Psoas muscle (tissue), 8 donors: ENCODE measurements around the gene MYO10. TPM values are rescaled to one million over a fixed set of nuclear protein-coding genes. Genes with fewer than 3 reads are reported as not detected.

Experiments used
- ATAC-seq, 4 donors: fragments of 200-7000 bp; cut with Tn5 transposase; one replicate each; pipeline ENCODE4 v1.9.1; 2020; ENCODE audit warnings: moderate library complexity in 3 of 4, mild to moderate bottlenecking in 2 of 4
- DNase-seq, 2 donors: peaks; one replicate each; pipeline ENCODE4 v3.0.0-alpha.2; 2020
- H3K27ac ChIP-seq: fragments of 200-600 bp; one replicate; pipeline ENCODE4 v1.8.0; 2022
- H3K27me3 ChIP-seq, 3 donors: fragments of 200-600 bp in 1 of 3; one replicate each; pipeline versions ENCODE4 v1.6.1 to v1.8.0; 2013 to 2022; ENCODE audit warnings: low read length in 2 of 3, mild to moderate bottlenecking in 2 of 3, moderate library complexity in 1 of 3; ENCODE audit not compliant: insufficient read depth in 3 of 3
- H3K36me3 ChIP-seq, 2 donors: fragments of 200-600 bp in 1 of 2; one replicate each; pipeline versions ENCODE4 v1.6.1 to v1.8.0; 2013 to 2022; ENCODE audit warnings: low read depth in 1 of 2, mild to moderate bottlenecking in 1 of 2, moderate library complexity in 1 of 2; ENCODE audit not compliant: insufficient read depth in 1 of 2
- H3K4me1 ChIP-seq: fragments of 200-600 bp; one replicate; pipeline ENCODE4 v1.8.0; 2022
- H3K4me3 ChIP-seq: fragments of 200-600 bp; one replicate; pipeline ENCODE4 v1.8.0; 2022; ENCODE audit warnings: mild to moderate bottlenecking
- H3K9me3 ChIP-seq: fragments of 200-600 bp; one replicate; pipeline ENCODE4 v1.8.0; 2022
- CTCF ChIP-seq: fragments of 200-600 bp; IDR thresholded peaks from one replicate; pipeline ENCODE4 v1.8.0; 2022; ENCODE audit warnings: antibody characterized with exemption
- WGBS, 3 donors: extraction: QIAGEN DNeasy Blood & Tissue Kit; methylation state at CpG; one replicate each; pipeline versions ENCODE4 v1.1.6 to v1.1.7; 2013; 5-methylcytosine and 5-hydroxymethylcytosine counted together
- intact Hi-C, 2 donors: fragments of 100-400 bp; cut with DNase I; formaldehyde crosslinking; loops; one replicate each; pipeline versions ENCODE4 v1.11.0 to v1.14.2; 2022
- polyA plus RNA-seq, 3 donors: library from polyadenylated mRNA; stranded (reverse); fragments of 200-250 nt; gene quantifications; one replicate each; pipeline ENCODE4 v1.2.3, GENCODE V29; 2013
- total RNA-seq, 4 donors: library from RNA; stranded (reverse); fragmentation: NEBNext Ultra II Directional in 2 of 4; extraction: Animal tissue kit (Norgen Biotek cat#: 25700) in 2 of 4; gene quantifications; one replicate each; pipeline versions ENCODE4 v1.2.1 to v1.2.4, GENCODE V29; 2021 to 2023
- donor health status: healthy with polysubstance abuse.
- donor health status: DM: no; HTN: no; CAD: no; lungs with moderate emphysema.
- donor health status: Bipolar disorder and iron deficiency.
- donor health status: healthy.
- donor health status: DM: yes; HTN: yes; CAD: no.
- donor health status: DM: no; HTN: no; CAD: no.
- donor health status: DM: no; HTN: no; CAD: no.
- donor health status: DM: yes; HTN: yes; CAD: no.

MYO10 gene
- total and polyA plus RNA-seq, 7 donors = 1.8 to 10.9 (median 10.0) TPM

GRCh38 chr5:16886366-16886736, 49.7 kb downstream of the MYO10 start:
- Histone ChIP-seq H3K36me3 (no peaks in the 10 kb centered on the region), H3K27me3 (no peaks in the 10 kb centered on the region), H3K27ac (peak overlapping the region; percentile 48), H3K9me3 (no peaks in the 10 kb centered on the region), H3K4me3 (no peak overlapping the region), H3K4me1 (peaks cover 25% of the 10 kb centered on the region)
- DNase-seq = no peak
- TF ChIP-seq CTCF = no peak
- WGBS, 3 donors = 27 to 36% (median 30%) methylated on average over 7 of the region's 7 CpGs
- intact Hi-C loops = no loop called here
- ATAC-seq = peak; percentile 71 to 87 (median 79)

- ATAC-seq (peak in 3 of 4 donors; percentile 23 to 60 (median 48)), DNase-seq (no peak)
- WGBS, 3 donors = 73 to 76% (median 74%) methylated on average over 13 of the region's 13 CpGs
- Histone ChIP-seq H3K27ac (peak overlapping the region; percentile 48), H3K36me3 (no peaks in the 10 kb centered on the region), H3K9me3 (no peaks in the 10 kb centered on the region), H3K27me3 (no peaks in the 10 kb centered on the region), H3K4me1 (peaks cover 27% of the 10 kb centered on the region), H3K4me3 (no peak overlapping the region)
- intact Hi-C loops = no loop called here
- no peak for TF ChIP-seq CTCF
These were observed 50.3 kb downstream of the MYO10 start for GRCh38 chr5:16885635-16886365.

GRCh38 chr5:16884595-16884994, 51.5 kb downstream of the MYO10 start:
- no peak overlapping the region for H3K4me3 ChIP-seq
- ATAC-seq (no peak), DNase-seq (no peak)
- no peaks in the 10 kb centered on the region for H3K27me3 ChIP-seq
- 68 to 91% (median 87%) methylated on average over 4 of the region's 4 CpGs for WGBS, 3 donors
- no peaks in the 10 kb centered on the region for H3K36me3 ChIP-seq
- no peaks in the 10 kb centered on the region for H3K9me3 ChIP-seq
- TF ChIP-seq CTCF = no peak
- H3K27ac ChIP-seq = no peak overlapping the region
- H3K4me1 ChIP-seq = peaks cover 22% of the 10 kb centered on the region
- intact Hi-C loops = no loop called here

GRCh38 chr5:16883806-16884205, 52.3 kb downstream of the MYO10 start:
- ATAC-seq (no peak), DNase-seq (no peak)
- Histone ChIP-seq H3K4me3 (no peak overlapping the region), H3K36me3 (no peaks in the 10 kb centered on the region), H3K4me1 (peaks cover 20% of the 10 kb centered on the region), H3K27ac (no peak overlapping the region), H3K9me3 (no peaks in the 10 kb centered on the region), H3K27me3 (no peaks in the 10 kb centered on the region)
- TF ChIP-seq CTCF = no peak
- intact Hi-C loops = no loop called here
- WGBS, 3 donors = 35 to 62% (median 44%) methylated on average over 6 of the region's 6 CpGs

GRCh38 chr5:16883176-16883575, 52.9 kb downstream of the MYO10 start:
- no peaks in the 10 kb centered on the region for H3K36me3 ChIP-seq
- no peaks in the 10 kb centered on the region for H3K9me3 ChIP-seq
- no peak overlapping the region for H3K27ac ChIP-seq
- WGBS, 3 donors = 92 to 96% (median 95%) methylated on average over 6 of the region's 6 CpGs
- peaks cover 20% of the 10 kb centered on the region for H3K4me1 ChIP-seq
- TF ChIP-seq CTCF = no peak
- ATAC-seq (no peak), DNase-seq (no peak)
- H3K27me3 ChIP-seq = no peaks in the 10 kb centered on the region
- no peak overlapping the region for H3K4me3 ChIP-seq
- intact Hi-C loops = no loop called here
